Measurements from ENCODE around the gene PLA2G7.
"Not testable (repeated sequence)": the region's sequence is repeated elsewhere in the genome, so short reads cannot be mapped to it uniquely, and the experiment has no call there.

The PLA2G7 gene

GRCh38 chr6:46734867-46735719, at the start of gene PLA2G7:
Gene PLA2G7 (minus strand): TSS chr6:46735375. CDS start chr6:46722891, 12,484 bp downstream.
- no peak for DNase-seq

GRCh38 chr6:46784535-46784934, 49.4 kb upstream of the PLA2G7 start:
- DNase-seq = no peak

DNA sequence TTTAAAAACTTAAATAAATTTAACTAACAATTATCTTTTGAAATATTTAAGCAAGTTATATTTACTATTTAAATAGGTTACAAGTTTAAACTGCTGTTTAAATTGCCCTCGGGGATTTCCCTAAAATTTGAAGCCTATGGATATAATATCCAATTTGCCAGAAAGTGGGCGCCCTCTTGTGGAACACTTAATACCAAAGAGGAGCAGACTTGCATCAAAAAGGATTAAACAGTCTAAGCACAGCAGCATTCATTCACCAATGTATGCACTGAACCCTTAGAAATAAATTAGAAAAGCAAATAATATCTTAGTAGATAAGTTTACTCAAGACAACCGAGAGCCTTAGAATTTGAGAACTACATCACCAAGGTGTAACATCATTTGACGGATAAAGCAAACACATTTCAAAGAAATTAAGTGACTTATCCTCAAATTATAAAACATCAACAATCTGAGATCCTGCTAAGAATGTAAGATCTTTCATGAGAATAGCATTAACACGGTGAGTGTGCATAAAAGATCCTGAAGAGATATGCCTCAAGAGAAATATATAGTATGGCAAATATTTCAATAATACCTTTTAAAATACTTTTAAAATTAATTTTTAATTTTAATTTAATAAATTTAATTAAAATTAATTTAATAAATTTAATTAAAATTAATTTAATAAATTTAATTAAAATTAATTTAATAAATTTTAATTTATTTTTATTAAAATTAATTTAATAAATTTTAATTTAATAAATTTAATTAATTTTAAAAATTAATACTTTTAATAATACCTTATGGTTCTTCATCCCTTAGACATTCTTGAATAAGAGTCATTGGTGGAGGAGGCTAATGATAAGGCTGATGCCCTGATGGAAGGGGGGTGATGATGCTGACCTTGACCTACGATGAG, 46.6 kb upstream of the PLA2G7 start:
- peak; percentile 36 for DNase-seq

GRCh38 chr6:46777476-46778346, 42.5 kb upstream of the PLA2G7 start:
- DNase-seq = no peak

DNA sequence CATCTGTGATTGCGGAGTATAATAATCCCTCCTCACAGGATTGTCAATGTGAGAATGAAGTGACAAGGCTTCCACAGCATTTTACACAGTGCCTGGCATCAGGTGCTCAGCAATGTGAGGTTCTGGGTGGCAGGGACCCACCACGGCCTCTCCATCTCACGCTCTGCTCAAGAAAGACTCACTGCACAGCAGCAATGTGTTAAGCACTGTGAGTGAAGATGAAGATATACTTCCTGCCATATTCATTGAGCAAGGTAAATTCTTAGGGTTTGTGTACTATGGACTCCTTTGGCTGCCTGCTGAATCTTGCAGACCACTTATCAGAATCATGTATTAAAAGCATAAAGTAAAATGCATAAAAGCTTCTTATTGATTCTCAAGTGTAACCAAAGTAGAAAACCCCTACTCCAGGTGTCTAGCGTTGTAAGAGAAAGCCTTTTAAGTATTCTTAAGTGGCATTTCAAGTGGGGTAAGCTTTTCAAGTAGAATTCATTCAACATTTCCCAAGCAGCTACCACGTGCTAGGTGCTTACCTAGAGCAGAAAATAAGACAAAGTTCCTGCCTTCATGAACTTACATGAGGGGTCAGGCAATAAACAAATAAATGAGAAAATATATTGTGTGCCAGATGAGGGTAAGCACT, 41.0 kb upstream of the PLA2G7 start:
- no peak for DNase-seq

DNA sequence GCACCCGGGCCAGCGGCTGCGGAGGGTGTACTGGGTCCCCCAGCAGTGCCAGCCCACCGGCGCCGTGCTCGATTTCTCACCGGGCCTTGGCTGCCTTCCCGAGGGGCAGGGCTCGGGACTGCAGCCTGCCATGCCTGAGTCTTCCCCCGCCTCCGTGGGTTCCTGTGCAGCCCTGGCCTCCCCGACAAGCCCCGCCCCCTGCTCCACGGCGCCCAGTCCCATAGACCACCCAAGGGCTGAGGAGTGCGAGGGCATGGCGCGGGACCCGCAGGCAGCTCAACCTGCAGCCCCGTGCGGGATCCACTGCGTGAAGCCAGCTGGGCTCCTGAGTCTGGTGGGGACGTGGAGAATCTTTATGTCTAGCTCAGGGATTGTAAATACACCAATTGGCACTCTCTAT, 39.6 kb upstream of the PLA2G7 start:
- DNase-seq = not testable (repeated sequence)

DNA sequence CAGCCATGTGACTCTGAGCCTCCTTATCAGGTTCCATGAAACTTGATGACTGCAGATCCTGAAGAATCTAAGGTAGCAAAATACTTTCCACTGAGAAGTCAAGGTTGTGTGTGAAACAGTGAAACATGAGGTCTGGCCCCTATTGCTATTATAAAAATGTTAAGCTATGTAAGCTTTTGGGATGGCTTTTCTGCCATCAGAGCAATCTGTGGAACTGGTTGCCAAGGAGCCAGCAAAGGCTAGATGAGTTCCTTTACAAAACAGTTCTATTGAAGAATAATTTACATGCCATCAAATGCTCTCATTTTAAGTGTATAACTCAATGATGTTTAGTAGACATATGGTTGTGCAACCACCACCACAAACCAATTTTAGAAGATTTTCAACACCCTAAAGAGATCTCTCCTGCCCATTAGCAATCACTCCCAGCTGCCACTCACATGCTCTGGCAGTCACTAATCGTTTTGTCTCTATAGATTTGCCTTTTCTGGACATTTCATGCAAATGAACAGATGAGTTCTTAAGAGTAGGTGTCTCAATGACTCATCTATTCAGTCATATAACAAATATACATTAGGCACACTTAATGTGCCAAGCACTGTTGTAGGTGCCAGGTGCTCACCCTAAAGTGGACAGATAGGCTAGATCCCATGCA, 38.2 kb upstream of the PLA2G7 start:
- peak; percentile 61 for DNase-seq

DNA sequence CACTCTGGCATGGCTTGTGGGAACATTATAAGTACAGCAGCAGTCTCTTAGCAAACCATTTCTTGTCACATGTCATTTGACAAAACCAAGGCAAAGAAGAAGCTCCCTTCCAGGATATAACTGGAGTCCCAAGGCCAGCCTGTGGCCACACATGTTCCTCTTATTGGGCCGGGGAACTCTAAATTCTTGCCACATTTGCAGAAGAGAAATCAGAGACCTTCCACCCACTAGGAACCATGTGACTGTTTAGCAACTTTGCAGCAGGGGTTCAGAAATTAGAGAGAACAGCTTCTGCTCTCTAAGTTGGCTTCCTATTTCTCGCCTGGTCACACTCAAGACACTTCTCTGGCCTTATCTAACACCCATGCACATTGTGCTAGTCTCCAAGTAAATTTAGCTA, 37.6 kb upstream of the PLA2G7 start:
- no peak for DNase-seq

DNA sequence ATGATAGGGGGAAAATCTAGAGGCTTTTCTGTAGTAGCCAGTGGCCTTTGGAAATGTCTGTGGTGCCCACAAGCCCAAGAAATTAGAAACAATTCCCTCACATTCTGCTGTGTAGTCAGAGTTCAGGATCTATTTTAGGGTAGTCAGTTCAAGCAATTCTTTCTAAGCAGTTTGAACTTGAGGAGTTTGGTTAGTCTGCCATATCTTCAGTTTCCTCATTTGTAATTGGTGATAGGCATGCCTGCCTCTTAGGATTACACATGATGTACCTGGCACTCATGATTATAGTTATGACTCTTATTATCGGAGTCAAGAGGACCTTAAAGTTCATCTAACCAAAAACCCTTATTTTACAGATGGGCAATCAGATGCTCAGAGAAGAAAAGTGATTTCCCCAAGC, 36.8 kb upstream of the PLA2G7 start:
- no peak for DNase-seq

DNA sequence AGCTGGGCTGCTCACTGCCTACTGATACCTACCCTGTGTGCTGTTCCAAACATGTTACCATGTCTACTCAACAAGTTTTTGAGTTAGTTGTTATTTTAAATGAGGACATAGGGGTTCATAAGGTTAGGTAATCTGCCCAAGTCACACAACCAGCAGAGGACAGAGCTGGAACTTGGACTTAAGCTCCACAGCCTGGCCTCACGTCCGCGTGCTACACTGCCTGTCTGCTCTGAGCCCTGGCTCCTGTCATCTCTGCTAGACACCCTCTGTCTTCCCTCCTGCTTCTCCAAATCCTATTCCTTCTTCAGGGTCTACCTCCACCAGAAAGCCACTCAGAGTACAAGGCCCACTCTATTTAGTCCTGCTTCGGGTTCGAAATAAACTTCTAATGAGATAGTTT, 29.8 kb upstream of the PLA2G7 start:
- DNase-seq = no peak

DNA sequence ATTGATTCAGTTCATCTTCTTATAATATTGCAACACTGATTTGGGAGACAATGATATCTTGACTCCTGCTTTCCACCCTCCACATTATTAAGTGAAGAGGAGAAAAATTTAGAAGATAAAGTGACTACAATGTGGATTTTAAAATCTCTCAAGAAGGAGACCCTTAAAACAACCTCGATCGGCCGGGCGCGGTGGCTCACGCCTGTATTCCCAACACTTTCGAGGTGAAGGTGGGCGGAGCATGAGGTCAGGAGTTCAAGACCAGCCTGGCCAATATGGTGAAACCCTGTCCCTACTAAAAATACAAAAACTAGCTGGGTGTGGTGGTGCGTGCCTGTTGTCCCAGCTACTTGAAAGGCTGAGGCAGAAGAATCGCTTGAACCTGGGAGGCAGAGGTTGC, 29.1 kb upstream of the PLA2G7 start:
- not testable (repeated sequence) for DNase-seq

GRCh38 chr6:46763466-46763865, 28.3 kb upstream of the PLA2G7 start:
- no peak for DNase-seq

- DNase-seq = no peak
Measured at GRCh38 chr6:46760925-46761324, 25.8 kb upstream of the PLA2G7 start.

GRCh38 chr6:46758960-46759753, 24.0 kb upstream of the PLA2G7 start:
- no peak for DNase-seq

DNA sequence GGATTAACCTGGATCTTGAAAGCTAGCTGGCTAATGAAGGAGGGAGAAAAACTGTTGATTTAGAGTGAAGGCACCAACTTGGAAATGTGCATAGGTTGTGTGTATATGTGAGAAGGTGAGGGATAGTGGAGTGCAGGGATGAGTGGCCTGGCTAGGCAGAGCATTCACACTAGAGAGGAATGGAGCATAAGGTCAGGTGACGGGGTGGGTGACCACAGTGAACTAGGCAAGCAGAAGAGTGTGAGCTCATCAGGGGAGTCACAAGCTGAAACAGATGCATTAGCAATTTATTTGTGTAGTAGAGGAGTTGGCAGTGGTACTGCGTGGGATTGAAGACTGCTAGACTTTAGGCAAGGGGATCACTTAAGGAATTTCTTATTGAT, 22.0 kb upstream of the PLA2G7 start:
- DNase-seq = no peak

GRCh38 chr6:46756469-46757213, 21.5 kb upstream of the PLA2G7 start:
- no peak for DNase-seq

GRCh38 chr6:46755865-46756264, 20.7 kb upstream of the PLA2G7 start:
- DNase-seq = no peak

DNA sequence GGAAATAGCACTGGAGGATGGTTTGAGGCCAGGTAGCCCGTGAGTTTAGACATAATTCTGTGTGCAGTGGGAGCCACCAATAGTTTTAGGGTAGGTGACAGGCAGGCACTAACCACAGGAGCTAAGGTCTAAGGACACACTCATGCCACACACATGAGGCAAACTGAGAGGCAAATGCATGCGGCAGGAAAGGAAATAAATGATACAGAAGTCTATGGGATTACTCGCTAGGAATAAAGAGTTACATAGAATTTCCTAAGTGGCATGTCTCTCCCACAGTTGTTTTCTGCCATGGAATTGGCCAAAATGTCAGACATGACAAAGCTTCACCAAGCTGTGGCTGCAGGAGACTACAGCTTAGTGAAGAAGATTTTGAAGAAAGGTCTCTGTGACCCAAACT, 16.5 kb upstream of the PLA2G7 start:
- DNase-seq = no peak

DNA sequence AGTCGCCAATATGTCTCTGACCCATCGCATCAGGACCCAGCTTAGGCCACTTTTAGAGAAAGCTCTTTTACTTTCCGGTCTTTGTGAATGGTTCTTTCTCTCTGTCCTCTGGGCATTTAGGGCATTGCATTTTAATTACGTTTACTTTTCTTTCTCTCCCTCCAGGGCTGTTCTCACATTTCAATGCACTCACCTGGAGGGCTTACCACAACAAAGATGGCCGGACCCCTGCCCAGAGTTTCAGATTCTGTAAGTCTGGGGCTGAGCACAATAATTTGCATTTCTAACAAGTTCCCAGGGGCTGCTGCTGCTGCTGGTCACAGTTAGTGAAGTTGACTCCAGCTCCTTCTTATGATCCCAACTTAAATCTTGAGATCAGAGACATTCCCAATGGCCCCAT, 14.6 kb upstream of the PLA2G7 start:
- DNase-seq = no peak

- no peak for DNase-seq
Measured at GRCh38 chr6:46748940-46749503, 13.8 kb upstream of the PLA2G7 start.

All from NCI-H226 (cell line).